Spleen (tissue), 11 donors: ENCODE data around the gene SEC11A. TPM values are rescaled to one million over a fixed set of nuclear protein-coding genes. Genes with fewer than 3 reads are reported as not detected.

Experiments
- DNase-seq: peaks from one replicate; pipeline ENCODE4 v3.0.0-alpha.2; 2020
- H3K27ac ChIP-seq, 8 donors: fragments of 200-600 bp; sonication (generic) in 7 of 8; 1 replicate in 4 of 8; 2 replicates in 4 of 8; pipeline versions ENCODE4 v1.5.0 to v1.8.0; 2016 to 2021; ENCODE audit warnings: inconsistent platforms in 4 of 8, mild to moderate bottlenecking in 4 of 8, moderate library complexity in 1 of 8
- H3K27me3 ChIP-seq, 7 donors: fragments of 200-600 bp; sonication (generic) in 6 of 7; replicated peaks in 1 of 7; 1 replicate in 4 of 7; 2 replicates in 3 of 7; pipeline versions ENCODE4 v1.5.0 to v1.8.0; 2016 to 2021; ENCODE audit warnings: inconsistent platforms in 3 of 7, mild to moderate bottlenecking in 1 of 7
- H3K36me3 ChIP-seq, 6 donors: fragments of 200-600 bp; sonication (generic) in 5 of 6; 1 replicate in 4 of 6; 2 replicates in 2 of 6; pipeline versions ENCODE4 v1.5.0 to v1.8.0; 2016 to 2021; ENCODE audit warnings: inconsistent platforms in 2 of 6
- H3K4me1 ChIP-seq, 6 donors: fragments of 200-600 bp; sonication (generic) in 5 of 6; 1 replicate in 3 of 6; 2 replicates in 3 of 6; pipeline versions ENCODE4 v1.5.0 to v1.8.0; 2016 to 2021; ENCODE audit warnings: inconsistent platforms in 3 of 6
- H3K4me3 ChIP-seq, 8 donors: fragments of 200-600 bp; sonication (generic) in 7 of 8; 1 replicate in 4 of 8; 2 replicates in 4 of 8; pipeline versions ENCODE4 v1.5.0 to v1.8.0; 2016 to 2021; ENCODE audit warnings: inconsistent platforms in 4 of 8, mild to moderate bottlenecking in 4 of 8, moderate library complexity in 2 of 8
- H3K9me3 ChIP-seq, 8 donors: fragments of 200-600 bp; sonication (generic) in 7 of 8; 1 replicate in 4 of 8; 2 replicates in 4 of 8; pipeline versions ENCODE4 v1.5.0 to v1.8.0; 2016 to 2021; ENCODE audit warnings: inconsistent platforms in 4 of 8
- POLR2A ChIP-seq, 3 donors: fragments of 450-650 bp; IDR thresholded peaks; one replicate each; pipeline ENCODE4 v1.5.1; 2017; ENCODE audit warnings: antibody characterized with exemption in 3 of 3, mild to moderate bottlenecking in 1 of 3
- POLR2AphosphoS5 ChIP-seq, 3 donors: sonication (generic); formaldehyde crosslinking; IDR thresholded peaks; one replicate each; pipeline ENCODE4 v1.5.1; 2017; ENCODE audit warnings: antibody characterized with exemption in 3 of 3
- WGBS, 5 donors: extraction: QIAGEN DNeasy Blood & Tissue Kit in 3 of 5; methylation state at CpG; one replicate each; pipeline versions ENCODE4 v1.1.5 to v1.1.7; 2013 to 2018; 5-methylcytosine and 5-hydroxymethylcytosine counted together
- intact Hi-C: fragments of 100-400 bp; cut with DNase I; formaldehyde crosslinking; loops from one replicate; pipeline ENCODE4 v1.15.0; 2023; ENCODE audit warnings: low total_unique reads
- polyA plus RNA-seq, 3 donors: library from polyadenylated mRNA; stranded (reverse); fragments of 200-250 nt; gene quantifications; one replicate each; pipeline ENCODE4 v1.2.1, GENCODE V29; 2013
- total RNA-seq, 7 donors: library from RNA; depleted of rRNA in 3 of 7; stranded (reverse); fragments of >200 nt in 3 of 7; fragmentation: NEBNext Ultra II Directional in 4 of 7; extraction: Animal tissue kit (Norgen Biotek cat#: 25700) in 4 of 7; gene quantifications; one replicate each; pipeline versions ENCODE4 v1.1.0 to v1.2.1, GENCODE V29; 2016 to 2021
- TF ChIP-seq, protein P1 (sequence below), 11 experiments: fragments of 200-600 bp in 7 of 11; fragments of 450-650 bp in 4 of 11; sonication (generic) in 4 of 11; IDR thresholded peaks in 8 of 11; conservative IDR thresholded peaks in 3 of 11; 1 replicate in 7 of 11; 2 replicates in 4 of 11; pipeline versions ENCODE4 v1.4.0 to v1.8.0; 2016 to 2021; ENCODE audit warnings: antibody characterized with exemption in 11 of 11, inconsistent platforms in 4 of 11, mild to moderate bottlenecking in 1 of 11
- donor health status: healthy with polysubstance abuse.
- donor health status: DM: no; HTN: no; CAD: no; lungs with moderate emphysema.
- donor health status: DM: no; HTN: no; CAD: no.
- donor health status: Bipolar disorder and iron deficiency.
- donor health status: healthy.
- donor health status: DM: no; HTN: no; CAD: no.
- donor health status: DM: yes; HTN: yes; CAD: no.

The SEC11A gene
- total and polyA plus RNA-seq, 10 donors, result 86.5 to 139 (median 98.9) TPM

DNA sequence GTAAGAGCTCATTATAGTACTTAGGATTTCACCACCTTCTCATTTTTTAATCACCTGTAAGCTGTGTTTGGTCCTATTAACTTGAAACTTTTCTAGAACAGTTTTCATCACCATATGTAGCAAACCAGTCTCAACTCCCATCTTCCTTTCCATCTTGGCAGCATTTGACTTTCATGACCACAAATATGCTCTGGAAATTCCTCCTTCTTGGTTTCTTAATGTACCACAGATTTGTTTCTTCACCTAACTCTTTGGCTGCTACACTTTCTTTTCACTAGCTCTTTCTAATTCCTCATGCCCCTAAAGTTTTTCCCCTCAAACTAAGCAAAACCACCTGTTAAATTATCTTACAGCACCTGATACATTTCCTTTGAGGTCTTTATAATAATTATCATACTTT is 44.7 kb downstream of the SEC11A start:
- Histone ChIP-seq H3K9me3 (no peaks in the 10 kb centered on the region), H3K36me3 (peaks cover 0 to 96% (median 39%) of the 10 kb centered on the region in 6 donors), H3K4me1 (peaks cover 0 to 9% (median 3%) of the 10 kb centered on the region in 6 donors), H3K27me3 (no peaks in the 10 kb centered on the region), H3K27ac (no peak overlapping the region), H3K4me3 (no peak overlapping the region)
- TF ChIP-seq POLR2AphosphoS5 (IDR thresholded peaks at IDR 0.05) (no peak), POLR2A (IDR thresholded peaks at IDR 0.05) (no peak)
- TF ChIP-seq, protein P1, sequence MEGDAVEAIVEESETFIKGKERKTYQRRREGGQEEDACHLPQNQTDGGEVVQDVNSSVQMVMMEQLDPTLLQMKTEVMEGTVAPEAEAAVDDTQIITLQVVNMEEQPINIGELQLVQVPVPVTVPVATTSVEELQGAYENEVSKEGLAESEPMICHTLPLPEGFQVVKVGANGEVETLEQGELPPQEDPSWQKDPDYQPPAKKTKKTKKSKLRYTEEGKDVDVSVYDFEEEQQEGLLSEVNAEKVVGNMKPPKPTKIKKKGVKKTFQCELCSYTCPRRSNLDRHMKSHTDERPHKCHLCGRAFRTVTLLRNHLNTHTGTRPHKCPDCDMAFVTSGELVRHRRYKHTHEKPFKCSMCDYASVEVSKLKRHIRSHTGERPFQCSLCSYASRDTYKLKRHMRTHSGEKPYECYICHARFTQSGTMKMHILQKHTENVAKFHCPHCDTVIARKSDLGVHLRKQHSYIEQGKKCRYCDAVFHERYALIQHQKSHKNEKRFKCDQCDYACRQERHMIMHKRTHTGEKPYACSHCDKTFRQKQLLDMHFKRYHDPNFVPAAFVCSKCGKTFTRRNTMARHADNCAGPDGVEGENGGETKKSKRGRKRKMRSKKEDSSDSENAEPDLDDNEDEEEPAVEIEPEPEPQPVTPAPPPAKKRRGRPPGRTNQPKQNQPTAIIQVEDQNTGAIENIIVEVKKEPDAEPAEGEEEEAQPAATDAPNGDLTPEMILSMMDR (IDR thresholded peaks at IDR 0.05 in 8 of 11, conservative IDR thresholded peaks at IDR 0.05 in 3 of 11), result no peak
- intact Hi-C loops, result no loop called here
- DNase-seq, result no peak

- WGBS, 5 donors, result 87 to 94% (median 92%) methylated on average over 8 of the region's 8 CpGs
- H3K4me1 ChIP-seq, result no peaks in the 10 kb centered on the region
- DNase-seq, result no peak
- peaks cover 0 to 96% (median 40%) of the 10 kb centered on the region in 6 donors for H3K36me3 ChIP-seq
- H3K27me3 ChIP-seq, result no peaks in the 10 kb centered on the region
- intact Hi-C loops, result no loop called here
- TF ChIP-seq POLR2A (IDR thresholded peaks at IDR 0.05), result no peak
- TF ChIP-seq, protein P1 (IDR thresholded peaks at IDR 0.05 in 8 of 11, conservative IDR thresholded peaks at IDR 0.05 in 3 of 11), result no peak
- TF ChIP-seq POLR2AphosphoS5 (IDR thresholded peaks at IDR 0.05), result no peak
- H3K9me3 ChIP-seq, result no peaks in the 10 kb centered on the region
- no peak overlapping the region for H3K27ac ChIP-seq
- H3K4me3 ChIP-seq, result no peak overlapping the region
Measured at GRCh38 chr15:84669726-84670125, 46.2 kb downstream of the SEC11A start.

DNA sequence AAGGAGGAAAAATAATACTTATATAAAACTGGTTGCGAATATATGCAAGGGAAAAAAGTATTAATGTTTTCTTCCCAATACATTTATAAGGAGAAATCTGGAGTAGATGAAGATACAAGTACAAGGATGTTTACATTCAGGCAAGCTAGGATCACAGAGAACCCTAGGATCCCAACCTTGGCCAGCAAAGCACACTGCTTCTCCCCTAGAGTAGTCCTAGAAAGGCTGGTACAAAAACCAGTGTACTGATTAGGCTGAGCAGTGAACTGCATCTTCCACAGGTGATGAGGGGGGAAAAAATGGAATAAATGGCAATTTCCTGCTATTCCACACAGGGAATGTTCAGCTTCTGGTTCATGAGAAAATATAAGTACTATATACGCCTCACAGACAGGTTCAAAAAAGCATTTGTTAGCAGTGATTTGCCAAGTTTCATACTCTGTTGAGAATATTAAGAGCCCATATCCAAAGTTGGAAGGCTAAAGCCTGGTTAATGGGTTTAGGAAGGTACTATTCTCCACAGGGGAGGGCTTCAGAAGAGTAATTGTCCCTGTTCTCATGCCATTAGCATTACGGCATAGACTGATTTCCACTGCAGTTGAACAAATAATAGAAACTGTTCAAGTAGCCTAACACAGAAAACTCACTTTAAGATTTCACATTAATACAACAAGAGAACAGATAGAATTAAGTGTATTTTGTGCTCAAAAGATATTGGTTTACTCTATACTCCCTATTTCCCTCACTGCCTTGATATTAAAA is 47.5 kb downstream of the SEC11A start:
- peaks cover 0 to 94% (median 34%) of the 10 kb centered on the region in 6 donors for H3K36me3 ChIP-seq
- intact Hi-C loops, result no loop called here
- no peaks in the 10 kb centered on the region for H3K9me3 ChIP-seq
- TF ChIP-seq, protein P1 (IDR thresholded peaks at IDR 0.05 in 8 of 11, conservative IDR thresholded peaks at IDR 0.05 in 3 of 11), result no peak
- TF ChIP-seq POLR2AphosphoS5 (IDR thresholded peaks at IDR 0.05) (no peak), POLR2A (IDR thresholded peaks at IDR 0.05) (no peak)
- no peaks in the 10 kb centered on the region for H3K27me3 ChIP-seq
- no peak for DNase-seq
- H3K4me1 ChIP-seq, result no peaks in the 10 kb centered on the region
- no peak overlapping the region for H3K4me3 ChIP-seq
- no peak overlapping the region for H3K27ac ChIP-seq
- WGBS, 5 donors, result 96 to 100% (median 98%) methylated on average over 3 of the region's 3 CpGs

GRCh38 chr15:84666373-84666772 is 49.6 kb downstream of the SEC11A start:
- intact Hi-C loops, result no loop called here
- WGBS, 5 donors, result 76 to 91% (median 88%) methylated on average over 2 of the region's 2 CpGs
- H3K36me3 ChIP-seq, result peaks cover 0 to 78% (median 34%) of the 10 kb centered on the region in 6 donors

More at GRCh38 chr15:84666373-84666772, 49.6 kb downstream of the SEC11A start:
- no peak for DNase-seq
- Histone ChIP-seq H3K4me3 (no peak overlapping the region), H3K27me3 (no peaks in the 10 kb centered on the region), H3K4me1 (no peaks in the 10 kb centered on the region), H3K27ac (no peak overlapping the region), H3K9me3 (no peaks in the 10 kb centered on the region)
- no peak for TF ChIP-seq POLR2AphosphoS5 (IDR thresholded peaks at IDR 0.05)
- no peak for TF ChIP-seq POLR2A (IDR thresholded peaks at IDR 0.05)
- TF ChIP-seq, protein P1 (IDR thresholded peaks at IDR 0.05 in 8 of 11, conservative IDR thresholded peaks at IDR 0.05 in 3 of 11), result no peak
